ENCODE results near the gene STYXL2. TPM values are rescaled to one million over a fixed set of nuclear protein-coding genes. Genes with fewer than 3 reads are reported as not detected.

The STYXL2 gene
- total RNA-seq, 2 experiments from 2014 or later, result not detected

- H3K4me3 Mint-ChIP-seq, result no peak overlapping the region
- ATAC-seq (no peak), DNase-seq (no peak)
- peaks cover 4% of the 10 kb centered on the region for H3K4me1 Mint-ChIP-seq
- H3K27ac Mint-ChIP-seq, result no peak overlapping the region
- H3K36me3 Mint-ChIP-seq, result no peaks in the 10 kb centered on the region
- no peaks in the 10 kb centered on the region for H3K9me3 Mint-ChIP-seq (ENCODE audit: low read depth)
- H3K27me3 Mint-ChIP-seq, result no peaks in the 10 kb centered on the region
- CTCF ChIA-PET, result interaction anchor here (1.2 to 18.6 kb wide), 5 partner anchors 54 to 190 kb away, joined by 3 to 690 read pairs (median 23); partner anchors contain the start of gene TADA1
These were observed 29.3 kb upstream of the STYXL2 start for GRCh38 chr1:167064621-167065020.

DNA sequence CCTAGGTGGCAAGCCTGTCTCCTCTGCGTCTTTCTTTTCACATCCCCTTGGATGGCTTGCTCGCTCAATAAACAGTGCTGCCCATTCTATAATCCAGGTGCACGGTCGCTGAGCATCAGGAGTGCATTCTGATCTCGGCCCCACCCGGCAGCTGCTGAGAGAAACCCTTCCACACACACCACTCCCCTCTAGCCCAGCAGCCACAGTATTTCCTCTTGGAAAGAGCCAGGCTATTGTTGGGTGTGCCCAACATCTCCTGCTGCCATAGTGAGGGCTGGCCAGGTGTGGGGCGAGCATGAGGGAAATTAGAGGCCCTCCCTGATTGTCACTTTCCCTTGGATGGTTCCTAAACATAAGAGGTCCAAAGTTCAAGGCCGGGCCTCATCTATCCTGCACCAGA, 28.4 kb upstream of the STYXL2 start:
- no peaks in the 10 kb centered on the region for H3K27me3 Mint-ChIP-seq
- H3K4me3 Mint-ChIP-seq, result no peak overlapping the region
- ATAC-seq (no peak), DNase-seq (no peak)
- CTCF ChIA-PET, result interaction anchor here (0.7 to 18.6 kb wide), 13 partner anchors 8 to 488 kb away, joined by 3 to 690 read pairs (median 7); partner anchors contain the start of genes CREG1, POU2F1 and TADA1
- H3K9me3 Mint-ChIP-seq (ENCODE audit: low read depth), result no peaks in the 10 kb centered on the region
- H3K27ac Mint-ChIP-seq, result no peak overlapping the region
- peaks cover 4% of the 10 kb centered on the region for H3K4me1 Mint-ChIP-seq
- H3K36me3 Mint-ChIP-seq, result no peaks in the 10 kb centered on the region

DNA sequence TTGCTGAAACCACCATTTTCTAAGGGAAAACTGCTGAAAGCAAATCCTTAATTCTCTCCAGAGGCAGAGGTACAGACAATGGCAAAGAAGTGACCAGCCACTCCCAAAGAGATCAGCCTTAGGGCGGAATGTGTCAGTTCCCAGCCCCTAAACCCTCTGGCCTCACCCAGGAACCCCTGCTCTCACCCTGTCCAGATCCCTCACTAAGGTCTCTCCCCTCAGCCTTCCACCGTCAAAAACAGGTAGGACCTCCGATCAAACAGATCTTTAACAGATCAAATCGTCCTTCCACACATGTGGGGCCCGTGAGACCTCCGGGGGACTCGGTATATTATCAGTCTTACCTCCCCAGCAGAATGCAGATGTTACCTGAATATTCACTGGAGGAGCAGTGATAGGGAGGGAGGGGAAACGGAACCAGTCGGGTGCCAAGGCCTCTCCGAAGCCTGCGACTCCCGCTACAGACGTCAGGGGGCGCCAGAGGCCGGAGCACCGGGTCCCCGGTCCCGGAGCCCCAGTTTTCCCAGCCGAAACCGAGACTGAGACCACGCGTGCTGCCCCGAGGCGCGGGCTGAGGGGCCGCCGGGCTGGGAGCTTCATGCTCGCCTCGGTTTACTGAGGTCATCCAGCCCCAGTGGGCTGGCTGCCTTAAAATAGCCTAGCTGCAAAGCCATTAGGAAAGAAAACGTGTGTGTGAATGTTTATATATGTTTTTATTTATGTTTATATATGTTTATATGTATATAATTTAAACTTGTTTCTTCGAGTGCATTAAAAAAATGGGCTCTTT, 27.3 kb upstream of the STYXL2 start:
- H3K27me3 Mint-ChIP-seq, result no peaks in the 10 kb centered on the region
- no peak overlapping the region for H3K4me3 Mint-ChIP-seq
- no peak overlapping the region for H3K27ac Mint-ChIP-seq
- ATAC-seq, result peak; percentile 94
- H3K9me3 Mint-ChIP-seq (ENCODE audit: low read depth), result no peaks in the 10 kb centered on the region
- H3K4me1 Mint-ChIP-seq, result peaks cover 4% of the 10 kb centered on the region
- no peaks in the 10 kb centered on the region for H3K36me3 Mint-ChIP-seq
- peak; percentile 82 for DNase-seq
- CTCF ChIA-PET, result interaction anchor here (0.5 to 18.6 kb wide), 29 partner anchors 8 to 498 kb away, joined by 3 to 690 read pairs (median 4); partner anchors contain the start of genes CREG1, POU2F1 and TADA1

- Mint-ChIP-seq H3K27me3 (no peaks in the 10 kb centered on the region), H3K4me1 (peaks cover 4% of the 10 kb centered on the region), H3K36me3 (no peaks in the 10 kb centered on the region), H3K9me3 (ENCODE audit: low read depth) (no peaks in the 10 kb centered on the region), H3K4me3 (no peak overlapping the region), H3K27ac (no peak overlapping the region)
- DNase-seq, result no peak
- ATAC-seq, result no peak
- CTCF ChIA-PET, result no interaction called here
These were observed 26.0 kb upstream of the STYXL2 start for GRCh38 chr1:167067904-167068303.

GRCh38 chr1:167068761-167069160, 25.1 kb upstream of the STYXL2 start:
- no peak for ATAC-seq
- Mint-ChIP-seq H3K27ac (no peak overlapping the region), H3K36me3 (no peaks in the 10 kb centered on the region), H3K4me1 (peaks cover 4% of the 10 kb centered on the region), H3K9me3 (ENCODE audit: low read depth) (no peaks in the 10 kb centered on the region), H3K27me3 (no peaks in the 10 kb centered on the region), H3K4me3 (no peak overlapping the region)
- no peak for DNase-seq
- CTCF ChIA-PET, result interaction anchor here (1.0 kb wide), 1 partner anchor 8 kb away, joined by 3 read pairs; no protein-coding TSS in a partner anchor

- CTCF ChIA-PET, result no interaction called here
- Mint-ChIP-seq H3K4me3 (no peak overlapping the region), H3K27me3 (no peaks in the 10 kb centered on the region), H3K27ac (no peak overlapping the region), H3K36me3 (no peaks in the 10 kb centered on the region), H3K9me3 (ENCODE audit: low read depth) (no peaks in the 10 kb centered on the region), H3K4me1 (peaks cover 16% of the 10 kb centered on the region)
- ATAC-seq (no peak), DNase-seq (no peak)
These were observed 22.6 kb upstream of the STYXL2 start for GRCh38 chr1:167071286-167071685.

GRCh38 chr1:167076136-167076710, 17.7 kb upstream of the STYXL2 start:
- H3K9me3 Mint-ChIP-seq (ENCODE audit: low read depth), result no peaks in the 10 kb centered on the region
- CTCF ChIA-PET, result interaction anchor here (1.3 to 1.7 kb wide), 2 partner anchors 17 to 19 kb away, joined by 3 to 5 read pairs; no protein-coding TSS in a partner anchor
- DNase-seq, result peak; percentile 63

DNA sequence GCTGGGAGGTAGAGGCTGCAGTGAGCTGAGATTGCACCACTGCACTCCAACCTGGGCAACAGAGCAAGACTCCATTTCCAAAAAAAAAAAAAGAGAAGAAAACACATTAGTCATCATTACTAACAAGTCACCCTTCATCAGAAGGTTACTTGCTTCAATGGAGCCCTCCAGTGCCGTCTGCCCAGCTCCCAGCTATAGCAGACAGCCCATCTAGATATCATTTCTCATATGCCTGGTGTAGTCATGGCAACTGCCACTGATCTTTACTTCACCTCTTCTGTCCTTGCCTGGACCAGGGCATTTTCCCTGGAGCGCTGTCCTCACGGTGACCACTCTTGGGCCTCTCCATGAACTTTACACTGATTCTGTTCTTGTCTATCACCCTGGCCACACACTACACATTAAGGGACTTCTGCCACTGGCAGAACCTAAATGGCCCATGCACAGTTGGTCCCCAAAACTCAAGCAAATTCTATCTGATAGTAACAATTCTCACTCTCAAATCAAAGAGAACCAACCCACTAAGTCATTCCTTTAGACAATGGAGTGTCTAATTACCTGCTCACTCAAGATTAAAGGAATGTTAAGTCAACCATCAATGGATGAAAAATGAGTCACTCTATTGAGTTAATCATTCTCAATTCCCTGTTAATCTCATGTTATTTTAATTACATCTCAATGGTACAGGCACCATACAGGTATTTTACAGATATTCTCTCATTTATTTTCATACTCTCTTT, 16.6 kb upstream of the STYXL2 start:
- no peak for DNase-seq
- CTCF ChIA-PET, result interaction anchor here (1.7 kb wide), 1 partner anchor 20 kb away, joined by 5 read pairs; no protein-coding TSS in a partner anchor
- ATAC-seq, result no peak
- Mint-ChIP-seq H3K4me1 (peaks cover 20% of the 10 kb centered on the region), H3K4me3 (no peak overlapping the region), H3K27me3 (peaks cover 10% of the 10 kb centered on the region), H3K9me3 (ENCODE audit: low read depth) (no peaks in the 10 kb centered on the region), H3K36me3 (no peaks in the 10 kb centered on the region), H3K27ac (no peak overlapping the region)

More at GRCh38 chr1:167076136-167076710, 17.7 kb upstream of the STYXL2 start:
- Mint-ChIP-seq H3K27me3 (peaks cover 10% of the 10 kb centered on the region), H3K27ac (no peak overlapping the region), H3K4me1 (peaks cover 20% of the 10 kb centered on the region), H3K36me3 (no peaks in the 10 kb centered on the region), H3K4me3 (no peak overlapping the region)
- peak; percentile 57 for ATAC-seq

GRCh38 chr1:167077868-167078210, 16.0 kb upstream of the STYXL2 start:
- ATAC-seq (no peak), DNase-seq (no peak)
- H3K27ac Mint-ChIP-seq, result no peak overlapping the region
- H3K4me1 Mint-ChIP-seq, result peaks cover 20% of the 10 kb centered on the region
- CTCF ChIA-PET, result no interaction called here
- no peaks in the 10 kb centered on the region for H3K36me3 Mint-ChIP-seq
- H3K9me3 Mint-ChIP-seq (ENCODE audit: low read depth), result no peaks in the 10 kb centered on the region
- peaks cover 10% of the 10 kb centered on the region for H3K27me3 Mint-ChIP-seq
- H3K4me3 Mint-ChIP-seq, result no peak overlapping the region

DNA sequence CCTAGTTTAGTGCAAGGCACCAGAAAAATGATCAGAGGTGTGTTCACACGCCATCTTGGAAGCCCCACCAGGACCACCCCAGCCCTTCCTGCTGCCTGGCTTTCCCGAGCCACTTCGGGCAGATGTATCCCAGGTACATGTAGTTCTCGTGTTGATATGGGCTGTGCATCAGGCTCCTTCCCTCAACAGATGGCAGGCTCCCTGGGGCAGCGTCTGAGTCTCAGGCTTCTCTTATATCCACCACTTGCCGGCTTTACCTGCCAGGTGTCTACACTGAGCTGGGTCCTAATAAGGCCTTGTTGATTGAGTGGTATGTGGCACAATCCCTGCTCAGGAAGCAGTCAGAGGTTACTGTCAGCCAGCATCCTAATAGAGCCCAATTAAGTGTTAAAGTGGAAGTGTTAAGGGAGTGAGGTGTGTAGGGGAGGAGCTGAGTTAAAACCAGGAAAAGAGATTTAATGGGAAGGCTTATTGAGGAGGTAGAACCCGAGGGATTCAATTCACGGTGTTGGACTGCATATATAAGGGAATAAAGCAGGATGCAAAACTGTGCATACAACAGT, 12.2 kb upstream of the STYXL2 start:
- H3K36me3 Mint-ChIP-seq, result no peaks in the 10 kb centered on the region

DNA sequence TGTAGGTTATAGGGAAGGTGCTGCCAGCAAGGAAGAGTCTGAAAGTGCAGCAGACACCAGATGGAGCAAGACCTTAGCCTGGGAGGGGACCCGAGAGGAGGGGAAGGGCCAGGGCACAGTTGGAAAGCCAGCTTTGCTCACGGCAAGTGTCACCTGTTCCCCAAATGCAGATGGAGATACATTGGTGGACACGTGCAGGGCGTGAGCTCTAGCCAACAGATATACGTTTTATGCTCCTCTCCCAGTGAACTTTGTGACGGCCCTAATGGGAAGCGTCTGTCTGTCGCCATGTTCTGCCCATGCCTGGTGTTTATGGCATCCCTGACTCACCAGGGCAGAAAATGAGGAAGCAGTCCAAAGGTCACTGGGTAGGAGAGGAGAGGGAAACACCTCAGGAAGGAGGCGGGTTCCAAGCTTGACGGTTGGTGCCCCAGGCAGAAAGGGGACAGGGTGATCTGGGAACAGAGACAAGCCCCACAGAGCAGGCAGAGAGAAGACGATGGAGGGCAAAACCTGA, 11.3 kb upstream of the STYXL2 start:
- no peaks in the 10 kb centered on the region for H3K4me1 Mint-ChIP-seq
- H3K4me3 Mint-ChIP-seq, result no peak overlapping the region
- no peak for DNase-seq
- H3K9me3 Mint-ChIP-seq (ENCODE audit: low read depth), result no peaks in the 10 kb centered on the region
- no peaks in the 10 kb centered on the region for H3K36me3 Mint-ChIP-seq
- CTCF ChIA-PET, result no interaction called here
- H3K27ac Mint-ChIP-seq, result no peak overlapping the region
- peaks cover 10% of the 10 kb centered on the region for H3K27me3 Mint-ChIP-seq
- ATAC-seq, result no peak

More for the DNA sequence above, 12.2 kb upstream of the STYXL2 start:
- H3K27me3 Mint-ChIP-seq, result peaks cover 10% of the 10 kb centered on the region
- H3K9me3 Mint-ChIP-seq (ENCODE audit: low read depth), result no peaks in the 10 kb centered on the region
- DNase-seq (no peak), ATAC-seq (no peak)
- peaks cover 4% of the 10 kb centered on the region for H3K4me1 Mint-ChIP-seq
- CTCF ChIA-PET, result no interaction called here
- H3K4me3 Mint-ChIP-seq, result no peak overlapping the region
- no peak overlapping the region for H3K27ac Mint-ChIP-seq

DNA sequence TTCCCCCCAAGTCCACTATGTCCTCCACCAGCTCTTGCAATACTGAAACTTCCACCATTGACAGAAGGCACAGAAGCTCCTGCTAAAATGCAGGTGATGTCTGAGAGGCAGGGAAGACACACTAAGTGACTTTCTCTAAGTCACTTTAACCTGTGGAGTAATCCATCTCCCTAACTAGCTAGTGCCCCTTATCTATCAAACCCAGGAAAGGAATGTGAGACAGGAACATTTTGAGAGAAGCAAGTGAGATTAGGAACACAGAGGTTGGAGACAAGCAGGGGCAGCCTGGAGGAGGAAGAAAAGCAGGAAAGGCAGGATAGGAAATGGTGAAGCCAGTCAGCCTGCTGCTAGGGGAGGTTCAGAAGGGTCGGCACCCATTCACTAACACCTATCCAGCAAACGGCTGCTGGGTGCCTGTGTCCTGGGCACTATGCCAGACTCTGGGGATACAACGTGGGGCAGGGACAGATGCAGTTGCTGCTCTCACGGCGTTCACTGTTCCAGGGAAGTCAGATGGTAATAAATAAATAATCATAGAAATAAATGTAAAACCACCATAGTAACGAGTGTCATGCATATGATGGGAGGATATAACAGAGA, 10.7 kb upstream of the STYXL2 start:
- DNase-seq (no peak), ATAC-seq (no peak)
- H3K27ac Mint-ChIP-seq, result no peak overlapping the region
- no peaks in the 10 kb centered on the region for H3K9me3 Mint-ChIP-seq (ENCODE audit: low read depth)
- H3K4me1 Mint-ChIP-seq, result no peaks in the 10 kb centered on the region
- CTCF ChIA-PET, result no interaction called here
- no peaks in the 10 kb centered on the region for H3K36me3 Mint-ChIP-seq
- no peak overlapping the region for H3K4me3 Mint-ChIP-seq
- H3K27me3 Mint-ChIP-seq, result peaks cover 8% of the 10 kb centered on the region

- H3K36me3 Mint-ChIP-seq, result no peaks in the 10 kb centered on the region
- no peaks in the 10 kb centered on the region for H3K9me3 Mint-ChIP-seq (ENCODE audit: low read depth)
- H3K27ac Mint-ChIP-seq, result no peak overlapping the region
- H3K27me3 Mint-ChIP-seq, result peaks cover 8% of the 10 kb centered on the region
- CTCF ChIA-PET, result interaction anchor here (0.8 kb wide), 1 partner anchor 17 kb away, joined by 3 read pairs; no protein-coding TSS in a partner anchor
- no peak for DNase-seq
- H3K4me3 Mint-ChIP-seq, result no peak overlapping the region
- no peaks in the 10 kb centered on the region for H3K4me1 Mint-ChIP-seq
- ATAC-seq, result no peak
These were observed 10.0 kb upstream of the STYXL2 start for GRCh38 chr1:167083871-167084270.

All from activated CD8-positive, alpha-beta memory T cell treated with anti-CD3 and anti-CD28 coated beads, Interleukin-2, amount 10 ng/mL, durations not matched to agents 7 days and 5 days (primary cell).